Midbrain (tissue), 1 donor: ENCODE measurements around the gene WDR43.

Source experiments
- DNase-seq: peaks from one replicate; lab custom pipeline; 2025; lab: John Stamatoyannopoulos, UW

The WDR43 gene

DNA sequence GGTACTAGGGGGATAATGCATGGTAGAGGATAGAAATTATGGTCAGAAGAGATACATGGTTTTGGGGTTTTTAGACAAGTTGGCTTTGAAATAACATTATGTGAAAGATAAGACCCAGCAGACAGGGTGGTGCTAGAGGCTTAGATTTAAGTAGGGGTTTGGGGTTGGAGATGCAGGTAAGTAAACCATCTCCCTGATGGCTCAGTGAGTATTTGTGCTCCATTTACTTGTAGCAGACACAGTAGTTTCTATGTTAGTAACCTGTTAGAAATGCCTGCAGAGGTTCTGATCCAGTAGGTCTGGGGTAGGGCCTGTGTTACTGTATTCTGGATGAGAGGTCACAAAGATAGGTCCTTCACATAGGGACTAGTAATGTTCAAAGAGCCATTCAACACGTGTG, 13.7 kb downstream of the WDR43 start:
- no peak for DNase-seq

DNA sequence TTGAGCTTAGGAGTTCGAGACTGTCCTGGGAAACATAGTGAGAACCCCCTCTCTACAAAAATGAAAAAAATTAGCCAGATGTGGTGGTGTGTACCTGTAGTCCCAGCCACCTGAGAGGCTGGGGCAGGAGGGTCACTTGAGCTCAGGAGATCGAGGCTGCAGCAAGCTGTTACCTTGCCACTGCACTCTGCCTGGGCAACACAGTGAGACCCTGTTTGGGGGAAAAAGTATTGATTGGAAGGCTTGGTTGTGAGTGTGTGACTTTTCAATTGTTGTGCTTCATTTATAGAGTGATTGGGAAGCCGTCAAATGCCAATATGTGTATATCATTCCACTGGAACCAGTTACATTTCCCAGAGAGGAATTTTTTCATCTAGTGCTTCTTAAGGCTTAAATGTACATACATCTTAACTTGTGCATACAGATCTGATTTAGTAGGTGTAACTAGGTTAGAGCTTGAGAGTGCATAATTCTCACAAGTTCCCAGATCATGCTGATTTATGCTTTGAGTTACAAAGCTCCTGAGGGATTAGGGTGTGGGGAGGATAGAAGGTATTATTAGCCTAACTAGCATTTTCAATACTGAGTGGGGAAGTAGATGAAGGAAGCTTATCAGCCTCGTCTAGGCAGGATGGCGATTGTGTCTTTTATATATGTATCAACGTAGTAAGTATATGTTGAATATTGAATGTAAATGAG, 15.3 kb downstream of the WDR43 start:
- no peak for DNase-seq

DNA sequence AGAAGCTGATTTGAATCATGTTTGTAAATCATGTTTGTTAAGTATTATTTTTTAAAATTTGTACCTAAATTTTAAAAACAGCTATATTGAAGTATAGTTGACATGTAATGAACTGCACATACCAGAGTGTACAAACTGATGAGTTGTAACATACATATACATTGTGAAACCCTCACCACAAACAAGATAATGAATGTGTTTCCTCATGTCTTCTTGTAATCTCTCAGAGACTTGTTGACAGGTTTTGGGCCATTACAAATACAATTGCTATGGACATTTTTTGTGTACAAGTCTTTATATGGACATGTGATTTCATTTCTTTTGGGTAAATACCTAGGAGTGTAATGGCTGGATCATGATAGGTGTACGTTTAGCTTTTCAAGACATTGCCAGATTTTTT, 21.5 kb downstream of the WDR43 start:
- no peak for DNase-seq

DNA sequence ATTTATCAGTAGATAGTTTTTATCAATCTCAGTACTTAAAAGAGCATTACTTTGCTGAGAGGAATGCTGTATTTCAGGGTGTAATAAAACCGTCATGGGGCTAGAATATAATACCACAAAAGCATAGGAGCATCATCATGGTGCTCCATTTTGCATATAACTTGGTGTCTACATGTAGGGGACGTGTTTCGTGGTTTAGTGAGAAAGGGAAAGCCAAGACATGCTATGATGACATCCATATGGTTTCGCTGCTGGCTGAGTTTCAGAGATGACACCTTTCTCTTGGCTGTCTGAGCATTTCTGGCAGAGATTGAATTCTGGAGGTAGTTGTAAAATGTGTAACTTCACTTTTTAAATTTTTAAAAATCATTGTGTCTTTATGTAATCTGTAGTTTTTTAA, 32.4 kb downstream of the WDR43 start:
- no peak for DNase-seq

DNA sequence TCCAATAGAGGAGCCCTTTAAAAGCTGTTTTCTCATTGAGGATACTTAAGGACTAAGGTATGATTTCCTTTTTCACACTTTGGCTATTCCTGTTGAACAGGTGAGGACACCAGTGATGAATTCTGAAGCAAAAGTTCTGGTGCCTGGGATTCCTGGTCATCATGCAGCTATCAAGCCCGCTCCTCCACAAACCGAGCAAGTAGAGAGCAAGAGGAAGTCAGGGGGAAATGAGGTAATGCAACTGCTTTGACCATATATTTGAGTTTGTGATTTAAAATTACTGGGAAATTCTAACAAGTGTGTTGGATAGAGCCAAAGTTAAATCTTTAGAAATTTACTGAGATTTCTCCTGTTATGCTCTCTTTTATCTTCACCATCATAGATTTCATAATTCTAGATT, 33.0 kb downstream of the WDR43 start:
- DNase-seq = no peak

DNA sequence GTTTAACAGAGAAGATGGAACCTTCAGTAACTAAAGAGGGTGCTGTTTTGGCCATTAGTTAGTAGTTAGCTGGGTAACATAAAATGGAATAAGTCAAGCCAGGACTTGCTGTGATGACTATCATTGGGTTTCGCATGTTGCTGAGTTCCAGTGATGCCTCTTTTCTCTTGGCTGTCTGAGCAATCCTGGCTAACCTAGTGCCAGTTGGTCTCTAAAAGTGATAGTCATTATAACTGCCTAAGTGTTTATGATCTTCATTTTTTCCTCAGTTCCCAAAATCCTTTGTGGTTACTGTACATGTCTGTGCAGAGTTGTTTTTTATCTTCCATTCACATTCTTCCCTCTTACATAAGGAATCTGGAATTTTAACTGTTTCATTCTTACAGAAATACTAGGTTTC, 33.4 kb downstream of the WDR43 start:
- no peak for DNase-seq

DNA sequence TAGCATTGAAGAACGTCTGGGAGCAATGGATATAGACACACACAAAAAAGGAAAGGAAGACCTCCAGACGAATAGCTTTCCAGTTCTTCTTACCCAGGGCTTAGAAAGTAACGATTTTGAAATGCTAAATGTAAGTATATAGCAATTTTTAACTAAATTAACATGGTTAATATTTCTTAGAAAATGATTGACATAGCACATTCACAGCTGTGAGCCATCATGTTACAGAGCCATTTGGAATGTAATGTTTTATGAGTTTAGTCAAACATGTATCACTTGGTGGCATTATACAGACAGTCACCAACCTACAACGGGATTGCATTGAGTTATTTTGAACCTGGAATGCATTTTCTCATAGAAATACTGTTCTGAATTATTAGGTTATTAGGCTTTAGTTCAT, 35.1 kb downstream of the WDR43 start:
- DNase-seq = no peak

DNA sequence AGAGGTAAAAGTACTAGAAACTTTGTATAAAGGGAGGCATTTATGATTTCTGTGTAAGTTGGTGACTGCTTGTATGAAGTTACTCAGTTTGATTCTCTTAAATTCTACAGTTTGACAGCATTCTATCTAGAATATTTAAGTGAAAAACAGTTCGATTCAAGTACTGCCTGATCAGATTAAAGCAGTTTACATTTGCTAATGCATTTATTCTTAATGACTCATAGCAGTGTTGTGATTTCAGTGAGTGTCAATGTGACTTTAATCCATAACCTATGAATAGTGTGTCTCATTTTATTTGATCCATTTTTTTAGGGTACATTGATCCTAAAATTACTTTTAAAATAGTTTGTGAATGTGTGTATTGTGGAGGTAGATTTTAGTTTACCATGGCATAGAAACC, 35.7 kb downstream of the WDR43 start:
- no peak for DNase-seq

DNA sequence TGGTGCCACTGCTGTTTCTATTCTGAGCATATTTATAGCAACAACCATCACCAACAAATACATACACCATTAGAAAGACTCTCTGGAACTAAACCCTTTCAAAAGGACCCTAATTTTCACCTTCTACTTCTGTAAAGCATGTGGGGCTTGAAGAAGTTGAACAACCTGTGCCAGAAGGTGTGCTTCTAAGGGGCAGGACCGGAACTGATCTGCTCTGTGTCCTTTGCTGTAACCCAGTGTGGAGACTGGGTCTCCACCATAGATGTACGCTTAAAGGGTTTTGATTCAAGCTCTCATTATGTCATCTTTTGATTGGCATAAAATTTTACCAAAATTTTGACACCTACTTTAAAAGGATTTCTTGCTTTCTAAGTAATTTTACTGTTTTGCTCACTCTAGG, 40.3 kb downstream of the WDR43 start:
- no peak for DNase-seq

DNA sequence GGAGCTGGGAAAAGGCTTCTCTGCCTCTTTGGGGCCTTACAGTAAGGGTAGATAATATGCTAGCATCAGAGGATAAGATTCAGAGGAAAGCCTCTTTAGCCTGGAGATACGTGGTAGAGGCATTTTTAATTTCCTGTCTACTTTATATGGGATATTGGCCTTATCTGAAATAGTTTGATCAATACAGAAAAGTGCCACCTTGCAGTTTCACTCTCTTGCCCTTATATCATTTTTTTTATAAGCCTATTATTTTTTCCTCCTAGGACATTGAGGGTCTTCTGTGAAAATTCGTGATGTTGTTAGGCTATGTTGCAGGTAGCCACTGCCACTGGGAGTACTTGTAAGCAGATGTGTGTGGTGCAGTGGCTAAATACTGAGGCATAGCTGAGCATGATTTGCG, 46.5 kb downstream of the WDR43 start:
- no peak for DNase-seq

DNA sequence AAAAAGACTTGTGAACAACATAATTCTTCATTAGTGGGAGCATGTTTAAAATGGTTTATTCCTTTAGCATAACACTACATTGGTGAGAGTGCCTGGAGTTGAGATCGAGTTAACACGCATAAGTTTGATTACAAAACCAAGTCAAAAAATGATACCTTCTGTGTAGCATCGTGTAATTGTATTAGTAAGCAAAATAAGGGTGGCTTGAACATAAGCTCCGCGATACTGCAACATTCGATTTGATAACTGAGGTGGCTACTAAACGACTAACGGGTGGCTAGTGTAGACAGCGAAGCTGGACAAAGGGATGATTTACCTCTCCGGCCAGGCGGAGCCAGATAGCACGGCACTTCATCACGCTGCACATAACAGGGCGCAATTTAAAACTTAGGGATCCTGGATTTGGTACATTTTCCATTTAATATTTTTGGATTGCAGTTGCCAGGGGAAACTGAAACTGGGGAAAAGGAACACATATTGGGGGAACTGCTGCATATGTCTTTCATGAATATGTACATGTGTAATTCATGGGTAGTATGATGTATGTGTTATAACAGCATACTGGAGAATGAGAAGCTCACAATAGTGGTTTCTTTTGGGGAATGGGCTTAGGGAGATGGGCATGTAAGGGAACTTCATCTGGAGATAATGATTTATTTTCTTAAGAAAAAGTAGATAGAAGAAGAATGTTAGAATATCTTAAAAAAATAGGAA, 50.2 kb downstream of the WDR43 start:
- no peak for DNase-seq

DNA sequence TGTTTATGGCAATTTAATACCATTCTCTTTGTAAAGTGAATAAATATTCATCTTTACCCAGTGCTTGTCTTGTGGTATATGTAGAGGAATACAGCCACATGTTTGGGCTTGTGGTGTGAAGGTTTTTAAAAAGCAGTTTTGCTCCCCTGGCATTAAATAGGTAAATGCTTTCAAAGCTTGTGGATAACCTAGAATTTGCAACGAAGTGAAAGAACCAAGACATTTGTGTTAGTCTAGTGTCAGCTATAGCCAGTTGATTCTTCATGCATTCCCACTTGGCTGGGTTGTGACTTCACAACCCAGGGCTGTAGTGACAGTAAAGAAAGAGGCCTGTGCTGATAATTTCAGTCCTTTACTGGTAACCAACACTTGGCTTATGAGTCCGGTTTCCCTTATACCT, 53.7 kb downstream of the WDR43 start:
- DNase-seq = no peak

DNA sequence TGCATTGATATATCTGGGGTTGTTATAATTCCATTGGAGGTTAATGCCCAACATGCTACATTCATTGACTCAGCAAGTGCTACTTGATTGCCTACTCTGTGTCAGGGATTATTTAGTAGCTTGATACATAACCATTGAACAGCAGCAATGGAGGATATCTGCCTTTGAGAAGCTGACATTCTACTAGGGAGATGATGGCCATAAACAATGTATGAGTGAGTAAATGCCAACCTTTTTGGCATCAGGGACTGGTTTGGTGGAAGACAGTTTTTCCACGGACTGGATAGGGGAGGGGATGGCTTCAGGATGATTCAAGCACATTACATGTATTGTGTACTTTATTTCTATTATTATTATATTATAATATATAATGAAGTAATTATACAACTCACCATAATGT, 54.7 kb downstream of the WDR43 start:
- DNase-seq = no peak

DNA sequence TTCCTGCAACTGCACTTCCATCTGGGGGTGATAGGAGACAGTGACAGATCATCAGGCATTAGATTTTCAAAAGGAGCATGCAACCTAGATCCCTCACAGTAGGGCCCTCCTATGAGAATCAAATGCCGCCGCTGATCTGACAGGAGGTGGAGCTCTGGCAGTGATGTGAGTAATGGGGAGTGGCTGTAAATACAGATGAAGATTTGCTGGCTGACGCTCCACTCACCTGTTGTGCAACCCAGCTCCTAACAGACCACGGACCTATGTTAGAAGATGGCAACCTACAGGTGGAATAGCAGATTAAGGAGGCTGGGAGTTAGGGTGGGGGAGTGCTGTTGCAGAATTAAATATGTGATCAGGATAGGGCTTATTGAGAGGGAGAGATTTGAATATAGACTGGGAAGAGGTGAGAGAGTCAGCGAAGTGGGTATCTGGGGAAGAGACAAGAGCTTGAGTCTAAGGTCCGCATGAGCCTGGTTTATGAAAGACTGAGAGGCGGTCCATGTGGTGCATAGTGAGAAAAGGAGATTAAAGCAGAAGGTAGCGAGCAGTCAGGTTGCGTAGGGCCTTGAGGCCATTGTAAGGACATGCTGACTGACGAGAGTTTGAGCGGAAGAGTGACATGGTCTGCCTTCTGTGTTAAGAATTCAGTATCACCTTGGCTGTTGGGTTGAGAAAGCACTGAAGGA, 55.3 kb downstream of the WDR43 start:
- DNase-seq = no peak

DNA sequence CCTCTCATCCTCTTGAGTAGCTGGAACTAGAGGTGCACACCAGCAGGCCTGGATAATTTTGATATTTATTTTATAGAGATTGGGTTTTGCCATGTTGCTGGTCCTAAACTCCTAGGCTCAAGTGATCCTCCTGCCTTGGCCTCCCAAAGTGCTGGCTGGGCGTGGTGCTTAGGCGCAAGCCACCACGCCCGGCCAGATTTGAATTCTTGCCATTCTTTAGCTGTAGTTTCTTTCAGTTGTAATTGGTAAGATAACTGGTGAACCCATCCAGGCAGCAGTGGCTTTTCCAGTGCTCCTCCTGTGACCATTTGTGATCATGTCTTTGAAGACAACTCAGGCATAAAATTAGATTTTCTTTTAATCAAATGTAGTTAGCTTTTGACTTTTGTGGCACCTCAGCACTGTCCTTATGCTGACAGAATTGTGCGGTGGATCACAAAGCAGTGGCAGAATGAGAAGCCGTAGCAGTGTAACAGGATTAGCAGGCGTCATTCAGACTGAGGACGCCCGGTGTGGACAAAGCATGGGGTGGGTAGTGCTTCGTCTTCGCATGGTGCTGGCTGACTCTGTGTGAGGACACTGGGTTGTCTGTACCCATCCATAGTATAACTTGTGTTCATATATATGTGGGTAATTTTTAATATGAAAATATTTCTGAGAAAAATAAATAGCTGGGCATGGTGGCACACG, 56.6 kb downstream of the WDR43 start:
- no peak for DNase-seq

DNA sequence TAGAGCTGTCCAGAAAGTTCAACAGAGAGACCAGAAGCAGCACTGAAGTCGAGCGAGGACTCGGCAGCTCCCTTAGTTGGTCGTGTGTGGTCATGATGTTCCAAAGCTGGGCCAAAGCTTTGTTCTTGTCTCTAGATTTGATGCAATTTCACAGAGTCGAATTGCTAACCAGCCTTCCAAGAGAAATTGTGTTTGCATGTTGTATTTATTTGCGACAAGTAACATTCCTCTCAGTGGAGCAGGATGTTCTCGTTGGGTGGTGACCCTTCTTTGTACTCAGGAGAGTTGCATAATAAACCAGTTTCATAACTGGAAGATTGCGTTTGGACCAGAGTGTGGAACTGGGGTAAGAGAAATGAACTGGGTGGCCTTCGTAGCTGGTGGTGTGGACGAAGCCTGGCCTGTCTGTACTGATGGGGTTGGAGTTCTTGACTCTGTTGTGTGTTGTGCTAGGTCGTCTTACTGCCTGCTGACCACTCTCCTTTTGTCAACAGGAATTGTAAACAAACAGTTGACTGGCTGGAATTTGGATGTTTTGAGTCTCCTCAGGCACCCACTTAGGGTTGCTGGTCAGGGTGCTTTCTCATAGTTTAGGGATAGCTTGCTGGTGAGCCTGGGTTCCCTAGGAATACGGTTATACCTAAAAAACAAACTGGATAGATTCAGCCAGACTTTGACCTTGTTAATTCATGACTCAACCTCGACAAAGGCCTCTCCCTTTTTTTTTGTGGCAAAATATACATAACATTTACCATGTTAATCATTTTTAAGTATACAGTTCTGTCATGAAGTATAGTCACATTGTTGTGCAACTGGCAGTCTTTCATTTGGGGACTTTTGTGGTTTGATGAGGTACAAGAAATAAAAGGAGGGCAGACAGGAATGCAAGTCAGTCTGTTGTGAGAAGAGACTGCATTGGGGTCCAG, 57.7 kb downstream of the WDR43 start:
- DNase-seq = no peak

DNA sequence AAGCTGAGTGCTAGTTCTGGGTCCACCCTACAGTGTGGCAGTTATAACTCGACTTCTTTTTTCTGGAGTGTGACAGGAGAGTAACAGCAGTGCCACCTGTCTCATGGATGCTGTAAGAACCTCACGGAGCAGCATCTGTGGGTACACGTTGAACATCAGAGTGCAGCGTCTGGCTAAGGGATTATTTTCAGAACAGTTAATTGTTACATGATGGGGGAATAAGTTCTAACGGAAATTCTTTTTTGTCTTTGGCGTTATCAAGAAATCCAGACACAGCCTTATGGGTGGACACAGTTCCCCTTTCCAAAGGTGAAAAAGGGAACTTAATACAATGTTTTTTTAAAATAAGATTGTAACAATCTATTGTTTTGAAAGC, 58.4 kb downstream of the WDR43 start:
- peak; percentile 4 for DNase-seq

DNA sequence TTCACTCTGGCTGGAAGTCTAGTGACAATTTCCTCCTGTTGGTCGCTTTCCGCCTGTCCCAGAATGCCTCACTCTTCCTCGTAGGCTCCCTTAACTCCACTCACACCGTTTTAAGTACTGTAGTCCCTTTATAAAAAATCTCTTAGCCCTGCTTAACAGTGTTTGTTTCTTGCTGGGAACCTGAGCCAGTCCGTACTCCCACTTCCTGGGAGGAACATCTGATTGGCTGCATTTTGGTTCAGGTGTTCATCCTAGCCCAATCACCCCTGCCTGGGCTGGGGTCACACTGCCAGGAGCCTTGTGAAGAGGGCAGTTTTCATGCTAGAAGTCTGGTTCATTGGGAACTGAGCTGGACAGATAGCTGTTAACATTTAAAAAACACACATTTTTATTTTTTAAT, 61.0 kb downstream of the WDR43 start:
- no peak for DNase-seq

DNA sequence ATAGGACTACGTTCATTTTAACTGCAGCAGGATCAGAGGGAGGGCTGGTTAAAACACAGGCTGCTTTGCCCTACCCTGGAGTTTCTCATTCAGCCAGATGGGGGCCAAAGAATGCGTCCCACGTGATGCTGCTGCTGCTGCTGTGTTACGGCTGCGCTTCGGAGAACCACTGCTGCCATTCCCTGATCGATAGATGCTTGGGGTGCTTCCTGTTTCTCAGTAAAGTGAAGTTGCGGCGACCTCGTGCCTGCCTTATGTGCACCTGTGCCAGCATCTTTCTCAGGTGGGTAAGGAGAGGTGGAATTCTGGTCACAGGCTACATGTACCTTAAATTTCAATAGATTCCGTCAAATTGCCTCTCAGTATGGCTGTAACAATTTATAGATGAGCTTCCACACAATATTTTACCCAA, 62.0 kb downstream of the WDR43 start:
- DNase-seq = peak; percentile 9

DNA sequence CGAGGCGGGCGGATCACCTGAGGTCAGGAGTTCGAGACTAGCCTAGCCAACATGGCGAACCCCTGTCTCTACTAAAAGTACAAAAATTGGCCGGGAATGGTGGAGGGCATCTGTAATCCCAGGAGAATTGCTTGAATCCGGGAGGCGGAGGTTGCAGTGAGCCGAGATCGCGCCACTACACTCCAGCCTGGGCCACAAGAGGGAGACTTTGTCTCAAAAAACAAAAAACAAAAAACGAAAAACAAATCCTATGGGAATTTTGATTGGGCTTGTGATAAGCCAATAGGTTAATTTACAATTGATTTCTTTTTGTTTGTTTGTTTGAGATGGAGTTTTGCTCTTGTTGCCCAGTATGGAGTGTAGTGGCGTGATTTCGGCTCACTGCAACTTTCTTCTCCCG, 62.4 kb downstream of the WDR43 start:
- DNase-seq = no peak

DNA sequence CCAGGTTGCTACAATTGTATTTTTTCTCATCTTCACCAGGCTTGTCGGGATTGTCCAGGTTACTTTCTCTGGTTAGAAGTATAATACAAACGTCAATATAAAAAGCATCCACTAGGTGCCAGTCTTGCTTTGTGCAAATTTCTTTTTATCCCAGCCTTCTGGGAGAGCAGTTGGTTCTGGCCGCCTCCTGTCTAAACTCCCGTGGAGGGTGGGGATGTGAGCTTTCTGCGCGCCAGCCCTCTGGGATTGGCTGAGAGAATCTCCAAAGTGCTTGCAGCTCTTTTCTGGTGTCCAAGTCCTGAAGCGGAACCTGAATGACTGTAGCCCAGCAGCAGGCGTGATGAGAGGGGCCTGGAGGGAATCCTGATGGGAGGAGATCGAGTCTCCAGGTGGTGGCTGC, 64.2 kb downstream of the WDR43 start:
- DNase-seq = peak; percentile 89

DNA sequence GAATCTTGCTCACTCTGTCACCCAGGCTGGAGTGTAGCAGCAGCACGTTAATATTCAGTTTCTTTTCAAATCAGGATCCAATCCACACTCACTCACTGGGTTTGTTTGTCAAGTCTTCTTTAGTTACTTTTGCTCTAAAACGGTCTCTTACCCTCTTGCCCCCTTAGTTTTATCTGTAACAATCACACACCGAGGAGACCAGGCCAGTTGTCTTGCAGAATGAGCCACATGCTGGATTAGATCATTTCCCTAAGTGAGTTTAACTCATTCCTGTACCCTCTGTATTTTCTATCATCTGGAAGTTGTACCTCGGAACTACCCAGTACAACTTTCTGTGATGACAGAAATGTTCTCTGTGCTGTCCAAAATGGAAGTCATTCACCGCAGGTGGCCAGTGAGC, 65.9 kb downstream of the WDR43 start:
- DNase-seq = no peak
